Body of pancreas (tissue), 4 donors: ENCODE measurements around the gene MYLK4.

ENCODE experiments used
- POLR2A ChIP-seq, 3 donors: fragments of 450-650 bp; IDR thresholded peaks; one replicate each; pipeline ENCODE4 v1.6.1; 2016; ENCODE audit warnings: antibody characterized with exemption in 3 of 3, mild to moderate bottlenecking in 2 of 3
- TF ChIP-seq, protein P1 (sequence below), 7 experiments: fragments of 450-650 bp in 4 of 7; fragments of 200-600 bp in 3 of 7; sonication (generic) in 3 of 7; IDR thresholded peaks; one replicate each; pipeline ENCODE4 v1.5.1; 2016 to 2019; ENCODE audit warnings: antibody characterized with exemption in 7 of 7

DNA sequence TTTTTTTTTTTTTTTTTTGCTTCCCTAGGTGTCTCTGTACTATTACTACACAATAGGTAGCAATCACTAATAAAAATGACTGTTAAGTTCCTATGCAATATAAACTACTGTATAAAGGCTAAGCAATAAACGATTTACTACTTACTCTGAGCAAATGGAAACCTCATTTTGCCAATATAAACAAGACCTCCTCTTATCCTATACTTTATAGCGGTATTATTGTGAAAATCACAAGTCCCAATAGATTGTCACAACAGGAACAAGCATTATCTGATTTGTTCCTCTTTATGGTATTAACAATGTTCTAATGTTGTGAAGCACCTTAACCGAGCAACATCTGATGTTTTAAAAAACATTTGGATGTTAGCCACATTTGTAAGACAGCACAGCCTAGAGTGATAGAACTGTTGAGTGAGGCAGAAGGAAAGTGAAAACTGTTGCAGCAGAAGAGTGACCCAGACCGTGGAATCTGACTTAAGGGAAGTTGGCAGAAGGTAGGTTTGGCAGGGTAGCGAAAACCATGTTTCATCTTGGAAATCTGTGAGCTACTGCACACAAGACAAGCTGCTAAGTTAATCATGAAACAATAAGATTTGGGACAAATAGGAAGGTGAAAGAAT, 94.2 kb downstream of the MYLK4 start:
- TF ChIP-seq, protein P1, sequence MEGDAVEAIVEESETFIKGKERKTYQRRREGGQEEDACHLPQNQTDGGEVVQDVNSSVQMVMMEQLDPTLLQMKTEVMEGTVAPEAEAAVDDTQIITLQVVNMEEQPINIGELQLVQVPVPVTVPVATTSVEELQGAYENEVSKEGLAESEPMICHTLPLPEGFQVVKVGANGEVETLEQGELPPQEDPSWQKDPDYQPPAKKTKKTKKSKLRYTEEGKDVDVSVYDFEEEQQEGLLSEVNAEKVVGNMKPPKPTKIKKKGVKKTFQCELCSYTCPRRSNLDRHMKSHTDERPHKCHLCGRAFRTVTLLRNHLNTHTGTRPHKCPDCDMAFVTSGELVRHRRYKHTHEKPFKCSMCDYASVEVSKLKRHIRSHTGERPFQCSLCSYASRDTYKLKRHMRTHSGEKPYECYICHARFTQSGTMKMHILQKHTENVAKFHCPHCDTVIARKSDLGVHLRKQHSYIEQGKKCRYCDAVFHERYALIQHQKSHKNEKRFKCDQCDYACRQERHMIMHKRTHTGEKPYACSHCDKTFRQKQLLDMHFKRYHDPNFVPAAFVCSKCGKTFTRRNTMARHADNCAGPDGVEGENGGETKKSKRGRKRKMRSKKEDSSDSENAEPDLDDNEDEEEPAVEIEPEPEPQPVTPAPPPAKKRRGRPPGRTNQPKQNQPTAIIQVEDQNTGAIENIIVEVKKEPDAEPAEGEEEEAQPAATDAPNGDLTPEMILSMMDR (IDR thresholded peaks at IDR 0.05) = no peak
- TF ChIP-seq POLR2A (IDR thresholded peaks at IDR 0.05) = no peak
